K562 (cell line): ENCODE results near the gene CIAO1. TPM values are rescaled to one million over a fixed set of nuclear protein-coding genes. Genes with fewer than 3 reads are reported as not detected.

Experiments
- GTF2A2 ChIP-seq: IDR thresholded peaks from 2 replicates; pipeline ENCODE4 v1.6.1; 2016; ENCODE audit warnings: mild to moderate bottlenecking, missing genetic modification characterization, missing compliant biosample characterization
- NEUROD1 ChIP-seq: fragments of 150-350 bp; IDR thresholded peaks from 2 replicates; pipeline ENCODE4 v1.6.1; 2014; ENCODE audit warnings: borderline replicate concordance, low read length, low read depth; ENCODE audit not compliant: partially characterized antibody
- NR2C2 ChIP-seq, 2 experiments: fragments of 200-800 bp in 1 of 2; sonication (Bioruptor generic) in 1 of 2; sonication (generic) in 1 of 2; formaldehyde crosslinking in 1 of 2; IDR thresholded peaks; 2 replicates each; pipeline versions ENCODE4 v1.6.1 to v1.8.0; 2016 to 2022; ENCODE audit warnings: mild to moderate bottlenecking in 1 of 2, missing compliant biosample characterization in 1 of 2, missing genetic modification characterization in 1 of 2, missing genetic modification reagents in 1 of 2
- PHF8 ChIP-seq: fragments of 200-600 bp; sonication (generic); IDR thresholded peaks from 2 replicates; pipeline ENCODE4 v1.6.1; 2012; ENCODE audit warnings: mixed run types, mild to moderate bottlenecking, inconsistent platforms, low read length, moderate library complexity, borderline replicate concordance
- XRCC3 ChIP-seq: fragments of 450-650 bp; IDR thresholded peaks from 2 replicates; pipeline ENCODE4 v1.6.1; 2017; ENCODE audit warnings: mild to moderate bottlenecking, moderate library complexity
- ZNF217 ChIP-seq: sonication (generic); formaldehyde crosslinking; IDR thresholded peaks from 2 replicates; pipeline ENCODE4 v1.8.0; 2022; ENCODE audit warnings: mild to moderate bottlenecking, missing genetic modification reagents
- ZNF778 ChIP-seq: fragments of 450-650 bp; formaldehyde crosslinking; IDR thresholded peaks from 2 replicates; pipeline ENCODE4 v1.4.0; 2020; ENCODE audit warnings: mild to moderate bottlenecking, moderate library complexity
- polyA plus RNA-seq, 8 experiments: library from polyadenylated mRNA; depleted of rRNA in 4 of 8; stranded (reverse) in 5 of 8; unstranded in 3 of 8; fragments of >200 nt; fragmentation: Nextera tagmentation in 2 of 8; fragmentation: Illumina TruSeq in 1 of 8; extraction: Ambion mirVana in 2 of 8; extraction: Trizol in 1 of 8; gene quantifications; 2 replicates each; pipeline versions ENCODE4 v1.2.1 to v1.2.3, GENCODE V29; 2011 to 2014; ENCODE audit warnings: inconsistent platforms in 1 of 8, missing spikeins in 1 of 8
- total RNA-seq, 7 experiments: library from RNA; depleted of rRNA in 6 of 7; stranded (reverse); fragments of >200 nt in 6 of 7; fragmentation: Illumina TruSeq in 2 of 7; extraction: Trizol in 2 of 7; gene quantifications; 2 replicates each; pipeline versions ENCODE4 v1.2.1 to v1.2.3, GENCODE V29; 2011 to 2021; ENCODE audit warnings: low replicate concordance in 1 of 7
- TF ChIP-seq, protein P1 (sequence below): fragments of 450-650 bp; IDR thresholded peaks from 2 replicates; pipeline ENCODE4 v1.6.1; 2016; ENCODE audit warnings: mild to moderate bottlenecking, moderate library complexity
- TF ChIP-seq, protein P2 (sequence below), 2 experiments: fragments of 450-650 bp in 1 of 2; IDR thresholded peaks; 2 replicates each; pipeline ENCODE4 v1.6.1; 2011 to 2017; ENCODE audit warnings: low read depth in 2 of 2, antibody characterized with exemption in 1 of 2, borderline replicate concordance in 1 of 2, low read length in 1 of 2, mild to moderate bottlenecking in 1 of 2, mixed read lengths in 1 of 2; ENCODE audit not compliant: control insufficient read depth in 1 of 2
- TF ChIP-seq, protein P3 (sequence below): sonication (generic); formaldehyde crosslinking; IDR thresholded peaks from 2 replicates; pipeline ENCODE4 v1.8.0; 2022; ENCODE audit warnings: mild to moderate bottlenecking, missing genetic modification reagents

CIAO1 gene
- total and polyA plus RNA-seq, 9 of the 15 experiments (the other 6 are each of a cell fraction or from before 2014, with no cell fraction given): 11.4 to 156 (median 92.8) TPM

DNA sequence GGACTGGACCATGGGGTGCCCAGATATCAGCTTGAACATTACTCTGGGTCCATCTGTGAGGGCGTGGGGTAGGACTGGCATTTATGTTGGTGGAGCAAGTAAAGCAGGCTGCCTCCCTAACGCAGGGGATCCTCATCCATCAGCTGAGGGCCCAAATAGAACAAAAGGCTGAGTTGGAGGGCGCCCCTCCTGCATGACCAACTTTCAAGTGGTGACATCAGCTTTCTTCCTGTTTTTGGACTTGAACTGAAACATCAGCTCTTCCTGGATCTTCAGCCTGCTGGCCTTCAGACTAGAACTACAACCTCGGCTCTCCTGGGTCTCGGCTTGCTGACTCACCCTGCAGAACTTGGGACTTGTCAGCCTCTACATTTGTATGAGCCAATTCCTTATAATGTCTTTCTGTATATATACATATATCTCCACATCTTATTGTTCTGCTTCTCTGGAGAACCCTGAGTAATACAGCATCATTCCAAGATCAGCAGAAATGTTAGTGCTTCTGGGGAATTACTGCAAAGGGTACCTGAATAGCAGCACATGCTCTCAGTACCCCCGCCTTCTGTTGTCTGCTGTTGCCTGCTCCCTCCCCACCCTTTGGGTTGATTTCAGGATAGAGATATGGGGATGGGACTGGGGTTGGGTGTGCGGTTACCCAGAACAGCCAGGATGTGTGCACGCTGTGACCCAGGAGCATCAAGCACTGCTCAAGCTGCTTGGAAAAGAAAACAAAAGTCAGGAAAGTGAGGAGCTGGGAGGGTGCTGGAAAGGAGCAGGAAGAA is 20.2 kb upstream of the CIAO1 start (continued):
- TF ChIP-seq, protein P1, sequence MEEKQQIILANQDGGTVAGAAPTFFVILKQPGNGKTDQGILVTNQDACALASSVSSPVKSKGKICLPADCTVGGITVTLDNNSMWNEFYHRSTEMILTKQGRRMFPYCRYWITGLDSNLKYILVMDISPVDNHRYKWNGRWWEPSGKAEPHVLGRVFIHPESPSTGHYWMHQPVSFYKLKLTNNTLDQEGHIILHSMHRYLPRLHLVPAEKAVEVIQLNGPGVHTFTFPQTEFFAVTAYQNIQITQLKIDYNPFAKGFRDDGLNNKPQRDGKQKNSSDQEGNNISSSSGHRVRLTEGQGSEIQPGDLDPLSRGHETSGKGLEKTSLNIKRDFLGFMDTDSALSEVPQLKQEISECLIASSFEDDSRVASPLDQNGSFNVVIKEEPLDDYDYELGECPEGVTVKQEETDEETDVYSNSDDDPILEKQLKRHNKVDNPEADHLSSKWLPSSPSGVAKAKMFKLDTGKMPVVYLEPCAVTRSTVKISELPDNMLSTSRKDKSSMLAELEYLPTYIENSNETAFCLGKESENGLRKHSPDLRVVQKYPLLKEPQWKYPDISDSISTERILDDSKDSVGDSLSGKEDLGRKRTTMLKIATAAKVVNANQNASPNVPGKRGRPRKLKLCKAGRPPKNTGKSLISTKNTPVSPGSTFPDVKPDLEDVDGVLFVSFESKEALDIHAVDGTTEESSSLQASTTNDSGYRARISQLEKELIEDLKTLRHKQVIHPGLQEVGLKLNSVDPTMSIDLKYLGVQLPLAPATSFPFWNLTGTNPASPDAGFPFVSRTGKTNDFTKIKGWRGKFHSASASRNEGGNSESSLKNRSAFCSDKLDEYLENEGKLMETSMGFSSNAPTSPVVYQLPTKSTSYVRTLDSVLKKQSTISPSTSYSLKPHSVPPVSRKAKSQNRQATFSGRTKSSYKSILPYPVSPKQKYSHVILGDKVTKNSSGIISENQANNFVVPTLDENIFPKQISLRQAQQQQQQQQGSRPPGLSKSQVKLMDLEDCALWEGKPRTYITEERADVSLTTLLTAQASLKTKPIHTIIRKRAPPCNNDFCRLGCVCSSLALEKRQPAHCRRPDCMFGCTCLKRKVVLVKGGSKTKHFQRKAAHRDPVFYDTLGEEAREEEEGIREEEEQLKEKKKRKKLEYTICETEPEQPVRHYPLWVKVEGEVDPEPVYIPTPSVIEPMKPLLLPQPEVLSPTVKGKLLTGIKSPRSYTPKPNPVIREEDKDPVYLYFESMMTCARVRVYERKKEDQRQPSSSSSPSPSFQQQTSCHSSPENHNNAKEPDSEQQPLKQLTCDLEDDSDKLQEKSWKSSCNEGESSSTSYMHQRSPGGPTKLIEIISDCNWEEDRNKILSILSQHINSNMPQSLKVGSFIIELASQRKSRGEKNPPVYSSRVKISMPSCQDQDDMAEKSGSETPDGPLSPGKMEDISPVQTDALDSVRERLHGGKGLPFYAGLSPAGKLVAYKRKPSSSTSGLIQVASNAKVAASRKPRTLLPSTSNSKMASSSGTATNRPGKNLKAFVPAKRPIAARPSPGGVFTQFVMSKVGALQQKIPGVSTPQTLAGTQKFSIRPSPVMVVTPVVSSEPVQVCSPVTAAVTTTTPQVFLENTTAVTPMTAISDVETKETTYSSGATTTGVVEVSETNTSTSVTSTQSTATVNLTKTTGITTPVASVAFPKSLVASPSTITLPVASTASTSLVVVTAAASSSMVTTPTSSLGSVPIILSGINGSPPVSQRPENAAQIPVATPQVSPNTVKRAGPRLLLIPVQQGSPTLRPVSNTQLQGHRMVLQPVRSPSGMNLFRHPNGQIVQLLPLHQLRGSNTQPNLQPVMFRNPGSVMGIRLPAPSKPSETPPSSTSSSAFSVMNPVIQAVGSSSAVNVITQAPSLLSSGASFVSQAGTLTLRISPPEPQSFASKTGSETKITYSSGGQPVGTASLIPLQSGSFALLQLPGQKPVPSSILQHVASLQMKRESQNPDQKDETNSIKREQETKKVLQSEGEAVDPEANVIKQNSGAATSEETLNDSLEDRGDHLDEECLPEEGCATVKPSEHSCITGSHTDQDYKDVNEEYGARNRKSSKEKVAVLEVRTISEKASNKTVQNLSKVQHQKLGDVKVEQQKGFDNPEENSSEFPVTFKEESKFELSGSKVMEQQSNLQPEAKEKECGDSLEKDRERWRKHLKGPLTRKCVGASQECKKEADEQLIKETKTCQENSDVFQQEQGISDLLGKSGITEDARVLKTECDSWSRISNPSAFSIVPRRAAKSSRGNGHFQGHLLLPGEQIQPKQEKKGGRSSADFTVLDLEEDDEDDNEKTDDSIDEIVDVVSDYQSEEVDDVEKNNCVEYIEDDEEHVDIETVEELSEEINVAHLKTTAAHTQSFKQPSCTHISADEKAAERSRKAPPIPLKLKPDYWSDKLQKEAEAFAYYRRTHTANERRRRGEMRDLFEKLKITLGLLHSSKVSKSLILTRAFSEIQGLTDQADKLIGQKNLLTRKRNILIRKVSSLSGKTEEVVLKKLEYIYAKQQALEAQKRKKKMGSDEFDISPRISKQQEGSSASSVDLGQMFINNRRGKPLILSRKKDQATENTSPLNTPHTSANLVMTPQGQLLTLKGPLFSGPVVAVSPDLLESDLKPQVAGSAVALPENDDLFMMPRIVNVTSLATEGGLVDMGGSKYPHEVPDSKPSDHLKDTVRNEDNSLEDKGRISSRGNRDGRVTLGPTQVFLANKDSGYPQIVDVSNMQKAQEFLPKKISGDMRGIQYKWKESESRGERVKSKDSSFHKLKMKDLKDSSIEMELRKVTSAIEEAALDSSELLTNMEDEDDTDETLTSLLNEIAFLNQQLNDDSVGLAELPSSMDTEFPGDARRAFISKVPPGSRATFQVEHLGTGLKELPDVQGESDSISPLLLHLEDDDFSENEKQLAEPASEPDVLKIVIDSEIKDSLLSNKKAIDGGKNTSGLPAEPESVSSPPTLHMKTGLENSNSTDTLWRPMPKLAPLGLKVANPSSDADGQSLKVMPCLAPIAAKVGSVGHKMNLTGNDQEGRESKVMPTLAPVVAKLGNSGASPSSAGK: peak; percentile 24; the same call in 1 of the 2 replicates
- TF ChIP-seq ZNF217 (no peak), PHF8 (no peak), XRCC3 (no peak), ZNF778 (no peak), NR2C2 (CRISPR knock-in tag; IDR thresholded peaks at IDR 0.05) (no peak), NR2C2 (tag; IDR thresholded peaks at IDR 0.05) (peak; percentile 26; the same call in 1 of the 2 replicates), NEUROD1 (no peak), GTF2A2 (tag) (no peak)
- TF ChIP-seq, protein P2, sequence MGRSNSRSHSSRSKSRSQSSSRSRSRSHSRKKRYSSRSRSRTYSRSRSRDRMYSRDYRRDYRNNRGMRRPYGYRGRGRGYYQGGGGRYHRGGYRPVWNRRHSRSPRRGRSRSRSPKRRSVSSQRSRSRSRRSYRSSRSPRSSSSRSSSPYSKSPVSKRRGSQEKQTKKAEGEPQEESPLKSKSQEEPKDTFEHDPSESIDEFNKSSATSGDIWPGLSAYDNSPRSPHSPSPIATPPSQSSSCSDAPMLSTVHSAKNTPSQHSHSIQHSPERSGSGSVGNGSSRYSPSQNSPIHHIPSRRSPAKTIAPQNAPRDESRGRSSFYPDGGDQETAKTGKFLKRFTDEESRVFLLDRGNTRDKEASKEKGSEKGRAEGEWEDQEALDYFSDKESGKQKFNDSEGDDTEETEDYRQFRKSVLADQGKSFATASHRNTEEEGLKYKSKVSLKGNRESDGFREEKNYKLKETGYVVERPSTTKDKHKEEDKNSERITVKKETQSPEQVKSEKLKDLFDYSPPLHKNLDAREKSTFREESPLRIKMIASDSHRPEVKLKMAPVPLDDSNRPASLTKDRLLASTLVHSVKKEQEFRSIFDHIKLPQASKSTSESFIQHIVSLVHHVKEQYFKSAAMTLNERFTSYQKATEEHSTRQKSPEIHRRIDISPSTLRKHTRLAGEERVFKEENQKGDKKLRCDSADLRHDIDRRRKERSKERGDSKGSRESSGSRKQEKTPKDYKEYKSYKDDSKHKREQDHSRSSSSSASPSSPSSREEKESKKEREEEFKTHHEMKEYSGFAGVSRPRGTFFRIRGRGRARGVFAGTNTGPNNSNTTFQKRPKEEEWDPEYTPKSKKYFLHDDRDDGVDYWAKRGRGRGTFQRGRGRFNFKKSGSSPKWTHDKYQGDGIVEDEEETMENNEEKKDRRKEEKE (IDR thresholded peaks at IDR 0.05; ENCODE audit: borderline replicate concordance in 1 of 2, control insufficient read depth in 1 of 2, low read depth in 2 of 2, low read length in 1 of 2): no peak
- TF ChIP-seq, protein P3, sequence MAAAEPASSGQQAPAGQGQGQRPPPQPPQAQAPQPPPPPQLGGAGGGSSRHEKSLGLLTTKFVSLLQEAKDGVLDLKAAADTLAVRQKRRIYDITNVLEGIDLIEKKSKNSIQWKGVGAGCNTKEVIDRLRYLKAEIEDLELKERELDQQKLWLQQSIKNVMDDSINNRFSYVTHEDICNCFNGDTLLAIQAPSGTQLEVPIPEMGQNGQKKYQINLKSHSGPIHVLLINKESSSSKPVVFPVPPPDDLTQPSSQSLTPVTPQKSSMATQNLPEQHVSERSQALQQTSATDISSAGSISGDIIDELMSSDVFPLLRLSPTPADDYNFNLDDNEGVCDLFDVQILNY: no peak
